ENCODE data around the gene RBPMS2. TPM values are rescaled to one million over a fixed set of nuclear protein-coding genes. Genes with fewer than 3 reads are reported as not detected.

RBPMS2 gene
- total RNA-seq, 1 donor from 2014 or later: 3.7 TPM

DNA sequence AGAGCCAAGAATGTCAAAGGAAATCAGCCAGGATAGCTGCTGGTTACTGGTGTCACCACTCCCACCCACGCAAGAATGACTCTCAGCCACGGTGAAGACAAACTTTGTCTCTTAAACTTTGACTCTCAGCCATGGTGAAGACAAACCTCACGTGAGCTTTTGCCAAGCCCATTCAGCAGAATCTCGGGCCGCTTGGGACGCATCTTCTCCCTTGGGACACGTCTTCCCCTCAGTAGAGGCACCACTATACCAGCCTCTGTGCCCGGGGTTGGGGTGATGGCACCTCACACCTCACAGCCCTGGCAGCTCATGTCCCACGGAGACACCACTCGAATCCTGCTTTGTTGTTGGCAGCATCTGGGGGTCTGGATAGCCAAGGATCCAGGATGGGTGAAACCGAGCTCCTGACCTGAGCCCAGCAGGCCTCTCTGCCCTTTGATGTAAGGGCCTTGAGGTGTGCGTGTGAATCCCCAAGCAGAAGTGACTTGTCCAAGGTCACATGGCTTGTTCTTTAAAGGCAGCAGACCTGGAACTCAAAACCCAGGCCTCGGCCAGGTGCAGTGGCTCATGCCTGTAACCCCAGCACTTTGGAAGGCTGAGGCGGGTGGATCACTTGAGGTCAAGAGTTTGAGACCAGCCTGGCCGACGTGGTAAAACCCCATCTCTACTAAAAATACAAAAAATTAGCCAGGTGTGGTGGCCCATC lies 21.8 kb downstream of the RBPMS2 start:
- no peaks in the 10 kb centered on the region for H3K9me3 ChIP-seq
- no peaks in the 10 kb centered on the region for H3K36me3 ChIP-seq
- TF ChIP-seq POLR2AphosphoS5 (IDR thresholded peaks at IDR 0.05; ENCODE audit: insufficient read depth in 1 of 2, low read depth in 1 of 2) (no peak), POLR2A (IDR thresholded peaks at IDR 0.05) (no peak)
- TF ChIP-seq, protein P1, sequence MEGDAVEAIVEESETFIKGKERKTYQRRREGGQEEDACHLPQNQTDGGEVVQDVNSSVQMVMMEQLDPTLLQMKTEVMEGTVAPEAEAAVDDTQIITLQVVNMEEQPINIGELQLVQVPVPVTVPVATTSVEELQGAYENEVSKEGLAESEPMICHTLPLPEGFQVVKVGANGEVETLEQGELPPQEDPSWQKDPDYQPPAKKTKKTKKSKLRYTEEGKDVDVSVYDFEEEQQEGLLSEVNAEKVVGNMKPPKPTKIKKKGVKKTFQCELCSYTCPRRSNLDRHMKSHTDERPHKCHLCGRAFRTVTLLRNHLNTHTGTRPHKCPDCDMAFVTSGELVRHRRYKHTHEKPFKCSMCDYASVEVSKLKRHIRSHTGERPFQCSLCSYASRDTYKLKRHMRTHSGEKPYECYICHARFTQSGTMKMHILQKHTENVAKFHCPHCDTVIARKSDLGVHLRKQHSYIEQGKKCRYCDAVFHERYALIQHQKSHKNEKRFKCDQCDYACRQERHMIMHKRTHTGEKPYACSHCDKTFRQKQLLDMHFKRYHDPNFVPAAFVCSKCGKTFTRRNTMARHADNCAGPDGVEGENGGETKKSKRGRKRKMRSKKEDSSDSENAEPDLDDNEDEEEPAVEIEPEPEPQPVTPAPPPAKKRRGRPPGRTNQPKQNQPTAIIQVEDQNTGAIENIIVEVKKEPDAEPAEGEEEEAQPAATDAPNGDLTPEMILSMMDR (IDR thresholded peaks at IDR 0.05): no peak
- no peak overlapping the region for H3K4me3 ChIP-seq
- no peak for DNase-seq (ENCODE audit: extremely low spot score in 2 of 2)
- intact Hi-C loops (cut with DNase I): no loop called here
- H3K27ac ChIP-seq: no peak overlapping the region
- no peaks in the 10 kb centered on the region for H3K27me3 ChIP-seq
- no peaks in the 10 kb centered on the region for H3K4me1 ChIP-seq

DNA sequence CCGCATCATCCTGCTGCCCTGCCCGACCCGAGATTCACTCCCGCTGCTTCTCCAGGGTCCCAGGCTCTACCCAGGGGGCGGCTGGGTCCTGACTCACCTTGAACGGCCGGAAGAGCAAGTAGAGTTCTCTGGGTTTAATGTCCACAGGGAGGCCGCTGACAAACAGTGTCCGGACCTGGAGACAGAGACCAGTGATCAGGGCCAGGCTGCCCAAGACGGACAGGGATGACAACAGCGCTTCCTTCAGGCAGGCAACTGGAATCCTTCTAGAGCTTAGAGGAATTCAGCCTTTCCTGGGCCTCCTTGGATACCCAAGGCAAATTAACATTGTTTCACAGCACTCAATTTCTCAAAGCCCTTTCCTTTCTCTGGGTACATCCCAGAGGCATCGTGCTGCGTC lies 23.9 kb downstream of the RBPMS2 start:
- H3K4me1 ChIP-seq: no peaks in the 10 kb centered on the region
- H3K9me3 ChIP-seq: no peaks in the 10 kb centered on the region
- H3K27ac ChIP-seq: no peak overlapping the region

DNA sequence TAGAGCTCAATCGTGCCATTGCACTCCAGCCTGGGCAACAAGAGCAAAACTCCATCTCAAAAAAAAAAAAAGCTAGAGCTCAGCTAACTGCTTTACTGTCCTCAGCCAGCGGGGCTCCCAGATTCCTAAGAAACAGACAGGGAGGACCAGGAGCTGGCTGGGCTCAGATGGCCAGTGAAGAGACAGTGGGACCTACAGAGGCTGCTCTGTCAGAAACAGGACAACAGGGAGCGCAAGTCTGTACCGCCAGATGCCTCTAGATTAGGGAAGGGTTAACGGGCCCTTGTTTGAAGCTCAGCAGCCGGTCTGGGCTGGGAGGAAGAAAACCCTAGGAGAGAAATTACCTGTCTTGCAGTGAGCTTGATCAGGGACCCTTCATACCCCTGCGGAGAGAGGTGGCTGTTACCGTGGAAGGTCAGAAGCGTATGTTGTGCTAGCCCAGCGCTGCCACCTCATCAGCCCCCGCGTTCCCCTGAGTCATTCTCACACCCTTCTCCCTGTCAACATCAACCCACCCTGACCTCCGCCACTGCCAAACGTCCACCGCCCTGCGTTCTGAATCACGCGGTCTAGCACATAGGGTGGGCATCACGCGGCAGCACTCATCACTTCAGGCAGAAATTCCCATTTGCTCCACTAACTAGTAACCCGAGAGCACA lies 25.3 kb downstream of the RBPMS2 start:
- Histone ChIP-seq H3K27ac (no peak overlapping the region), H3K4me1 (no peaks in the 10 kb centered on the region), H3K36me3 (no peaks in the 10 kb centered on the region), H3K4me3 (no peak overlapping the region), H3K27me3 (no peaks in the 10 kb centered on the region), H3K9me3 (no peaks in the 10 kb centered on the region)
- no peak for DNase-seq (ENCODE audit: extremely low spot score in 2 of 2)
- TF ChIP-seq POLR2AphosphoS5 (IDR thresholded peaks at IDR 0.05; ENCODE audit: insufficient read depth in 1 of 2, low read depth in 1 of 2) (no peak), POLR2A (IDR thresholded peaks at IDR 0.05) (no peak)
- TF ChIP-seq, protein P1 (IDR thresholded peaks at IDR 0.05): no peak
- intact Hi-C loops (cut with DNase I): loop anchor here (5.0 kb wide), 1 partner anchor 57 kb away; no protein-coding TSS in a partner anchor

More for the DNA sequence above, 23.9 kb downstream of the RBPMS2 start:
- intact Hi-C loops (cut with DNase I): no loop called here
- TF ChIP-seq POLR2A (IDR thresholded peaks at IDR 0.05): no peak
- TF ChIP-seq POLR2AphosphoS5 (IDR thresholded peaks at IDR 0.05; ENCODE audit: insufficient read depth in 1 of 2, low read depth in 1 of 2): no peak
- TF ChIP-seq, protein P1 (IDR thresholded peaks at IDR 0.05): no peak
- no peaks in the 10 kb centered on the region for H3K27me3 ChIP-seq
- no peak for DNase-seq (ENCODE audit: extremely low spot score in 2 of 2)
- H3K4me3 ChIP-seq: no peak overlapping the region
- H3K36me3 ChIP-seq: no peaks in the 10 kb centered on the region

DNA sequence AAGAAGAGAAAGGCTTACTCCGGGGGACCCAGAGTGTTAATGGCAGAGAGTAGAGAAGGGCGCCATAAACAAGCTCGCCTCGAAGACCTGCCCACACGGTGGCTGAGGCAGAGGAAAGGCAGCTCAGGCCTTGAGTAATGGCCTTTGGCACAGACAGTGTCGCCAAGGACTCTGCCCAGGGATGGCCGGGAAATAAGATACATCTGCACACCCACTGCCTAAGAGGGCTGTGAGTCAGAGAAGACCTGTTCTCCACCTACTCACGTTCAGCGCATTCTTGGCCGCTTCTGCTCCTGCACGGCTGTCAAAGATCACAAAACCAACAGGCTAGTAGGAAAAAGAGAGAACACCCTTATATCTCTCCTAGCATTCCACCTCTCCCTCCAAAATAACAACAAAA lies 26.2 kb downstream of the RBPMS2 start:
- intact Hi-C loops (cut with DNase I): loop anchor here (5.0 kb wide), 1 partner anchor 58 kb away; no protein-coding TSS in a partner anchor
- TF ChIP-seq POLR2A (IDR thresholded peaks at IDR 0.05) (no peak), POLR2AphosphoS5 (IDR thresholded peaks at IDR 0.05; ENCODE audit: insufficient read depth in 1 of 2, low read depth in 1 of 2) (no peak)
- TF ChIP-seq, protein P1 (IDR thresholded peaks at IDR 0.05): no peak
- no peaks in the 10 kb centered on the region for H3K27me3 ChIP-seq
- H3K36me3 ChIP-seq: no peaks in the 10 kb centered on the region
- no peak overlapping the region for H3K4me3 ChIP-seq
- H3K27ac ChIP-seq: no peak overlapping the region
- H3K9me3 ChIP-seq: no peaks in the 10 kb centered on the region
- no peaks in the 10 kb centered on the region for H3K4me1 ChIP-seq
- DNase-seq (ENCODE audit: extremely low spot score in 2 of 2): no peak

DNA sequence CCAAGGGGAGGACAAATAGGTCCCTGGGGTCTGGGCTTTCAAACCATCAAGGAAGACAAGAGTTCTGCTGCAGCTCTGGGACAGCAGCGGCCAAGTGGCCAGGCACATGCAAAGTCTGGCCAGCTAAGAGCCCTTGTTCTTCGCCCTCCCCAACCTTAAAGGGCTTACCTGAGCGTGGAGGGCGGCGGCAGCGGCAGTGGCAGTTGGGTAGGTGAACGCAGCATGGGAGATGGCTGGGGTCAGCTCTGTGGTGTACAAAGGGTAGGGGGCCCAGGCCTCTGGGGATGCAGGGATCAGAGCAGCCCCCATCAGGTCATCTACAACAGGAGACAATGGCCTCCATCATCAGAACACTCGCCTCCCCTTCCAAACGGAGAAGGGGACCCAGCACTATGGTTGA lies 27.1 kb downstream of the RBPMS2 start:
- no peak for DNase-seq (ENCODE audit: extremely low spot score in 2 of 2)
- TF ChIP-seq POLR2AphosphoS5 (IDR thresholded peaks at IDR 0.05; ENCODE audit: insufficient read depth in 1 of 2, low read depth in 1 of 2) (no peak), POLR2A (IDR thresholded peaks at IDR 0.05) (no peak)
- TF ChIP-seq, protein P1 (IDR thresholded peaks at IDR 0.05): no peak
- Histone ChIP-seq H3K4me1 (no peaks in the 10 kb centered on the region), H3K36me3 (no peaks in the 10 kb centered on the region), H3K9me3 (no peaks in the 10 kb centered on the region), H3K27me3 (no peaks in the 10 kb centered on the region), H3K27ac (no peak overlapping the region), H3K4me3 (no peak overlapping the region)
- intact Hi-C loops (cut with DNase I): loop anchor here (5.0 kb wide), 1 partner anchor 59 kb away; no protein-coding TSS in a partner anchor
